Inflammatory macrophage (primary cell): ENCODE data around the gene BEAN1.

Experiments
- DNase-seq, 2 donors: peaks; one replicate each; pipeline ENCODE4 v3.0.0-alpha.2; 2020 to 2022
- total RNA-seq, 18 experiments: gene quantifications; one replicate each; lab custom pipeline; 2026; ENCODE audit warnings: mixed read lengths in 6 of 18, inconsistent platforms in 2 of 18; lab: John Stamatoyannopoulos, UW

BEAN1 gene
- total RNA-seq: 0 to 0.50 (median 0.14) reads per million in 18 experiments

GRCh38 chr16:66427036-66427860, at the start of gene BEAN1:
BEAN1 (plus strand) TSS chr16:66427295; CDS start chr16:66437677, 10,382 bp downstream.
- no peak for DNase-seq

GRCh38 chr16:66377324-66377723, 49.8 kb upstream of the BEAN1 start:
- DNase-seq: no peak

- DNase-seq: no peak
These were observed 48.1 kb upstream of the BEAN1 start for GRCh38 chr16:66378741-66379570.

- DNase-seq: no peak
These were observed 47.5 kb upstream of the BEAN1 start for GRCh38 chr16:66379571-66379941.

GRCh38 chr16:66380421-66380820, 46.7 kb upstream of the BEAN1 start:
- no peak for DNase-seq

- no peak for DNase-seq
These were observed 45.4 kb upstream of the BEAN1 start for GRCh38 chr16:66381585-66382170.

- no peak for DNase-seq
These were observed 44.7 kb upstream of the BEAN1 start for GRCh38 chr16:66382171-66382965.

- no peak for DNase-seq
These were observed 44.2 kb upstream of the BEAN1 start for GRCh38 chr16:66382966-66383299.

GRCh38 chr16:66383551-66383950, 43.5 kb upstream of the BEAN1 start:
- DNase-seq: no peak

GRCh38 chr16:66385415-66385814, 41.7 kb upstream of the BEAN1 start:
- no peak for DNase-seq

- no peak for DNase-seq
These were observed 40.2 kb upstream of the BEAN1 start for GRCh38 chr16:66386629-66387622.

GRCh38 chr16:66387817-66388332, 39.2 kb upstream of the BEAN1 start:
- DNase-seq: no peak

- no peak for DNase-seq
These were observed 38.5 kb upstream of the BEAN1 start for GRCh38 chr16:66388350-66389139.

GRCh38 chr16:66389256-66390176, 37.6 kb upstream of the BEAN1 start:
- no peak for DNase-seq

GRCh38 chr16:66390346-66391108, 36.6 kb upstream of the BEAN1 start:
- no peak for DNase-seq

GRCh38 chr16:66391726-66392670, 35.1 kb upstream of the BEAN1 start:
- no peak for DNase-seq
